DND-41 (cell line): ENCODE measurements around the gene C11orf21.

Experiments used
- ATAC-seq: fragments of 200-7000 bp; cut with Tn5 transposase; 3 replicates; pipeline ENCODE4 v1.9.1; 2021; ENCODE audit warnings: low read depth; ENCODE audit not compliant: insufficient read depth
- DNase-seq: peaks from one replicate; pipeline ENCODE4 v3.0.0-alpha.2; 2020
- H2AFZ ChIP-seq: 2 replicates; pipeline ENCODE4 v1.6.0; 2012; ENCODE audit warnings: low read depth, low read length
- H3K27ac ChIP-seq: 2 replicates; pipeline ENCODE4 v1.5.1; 2012; ENCODE audit warnings: low read length, inconsistent platforms
- H3K27me3 ChIP-seq: fragments of 200-600 bp; sonication (generic); 2 replicates; pipeline ENCODE4 v1.6.0; 2012; ENCODE audit warnings: low read length, mild to moderate bottlenecking, inconsistent platforms; ENCODE audit not compliant: insufficient read depth, poor library complexity
- H3K36me3 ChIP-seq: 2 replicates; pipeline ENCODE4 v1.5.1; 2012; ENCODE audit warnings: low read length, inconsistent platforms; ENCODE audit not compliant: insufficient read depth
- H3K4me1 ChIP-seq: 2 replicates; pipeline ENCODE4 v1.5.1; 2012; ENCODE audit warnings: mild to moderate bottlenecking, low read length; ENCODE audit not compliant: insufficient read depth
- H3K4me2 ChIP-seq: 2 replicates; pipeline ENCODE4 v1.6.0; 2012; ENCODE audit warnings: mild to moderate bottlenecking, moderate library complexity, low read length, inconsistent platforms; ENCODE audit not compliant: insufficient read depth
- H3K4me3 ChIP-seq, 2 experiments: fragments of 200-600 bp in 1 of 2; shearing (Covaris generic) in 1 of 2; 2 replicates each; pipeline ENCODE4 v1.5.1; 2012 to 2016; ENCODE audit warnings: inconsistent platforms in 2 of 2, low read length in 2 of 2, mild to moderate bottlenecking in 2 of 2, low read depth in 1 of 2, moderate library complexity in 1 of 2
- H3K79me2 ChIP-seq: 2 replicates; pipeline ENCODE4 v1.6.0; 2012; ENCODE audit warnings: low read length, inconsistent platforms; ENCODE audit not compliant: insufficient read depth
- H3K9ac ChIP-seq: 2 replicates; pipeline ENCODE4 v1.6.0; 2012; ENCODE audit warnings: low read depth, mild to moderate bottlenecking, inconsistent platforms, low read length, moderate library complexity
- H3K9me3 ChIP-seq: 2 replicates; pipeline ENCODE4 v1.5.1; 2012; ENCODE audit warnings: low read length, moderate library complexity, mild to moderate bottlenecking, inconsistent platforms; ENCODE audit not compliant: insufficient read depth, severe bottlenecking
- H4K20me1 ChIP-seq: 2 replicates; pipeline ENCODE4 v1.6.0; 2012; ENCODE audit warnings: low read length; ENCODE audit not compliant: insufficient read depth
- EZH2 ChIP-seq: IDR thresholded peaks from 3 replicates; pipeline ENCODE4 v1.6.1; 2012; ENCODE audit warnings: borderline replicate concordance, low read depth, mild to moderate bottlenecking, moderate library complexity, low read length, inconsistent platforms; ENCODE audit not compliant: severe bottlenecking
- TF ChIP-seq, protein P1 (sequence below): IDR thresholded peaks from 2 replicates; pipeline ENCODE4 v1.5.1; 2012; ENCODE audit warnings: borderline replicate concordance, low read length, moderate library complexity, mild to moderate bottlenecking; ENCODE audit not compliant: poor library complexity, severe bottlenecking; ENCODE audit errors: extremely low read depth

C11orf21 gene

GRCh38 chr11:2314136-2314524 lies 12.4 kb upstream of the C11orf21 start:
- Histone ChIP-seq H3K4me1 (no peaks in the 10 kb centered on the region), H3K4me3 (no peak overlapping the region), H3K4me2 (no peak overlapping the region), H3K9ac (no peak overlapping the region), H3K79me2 (no peaks in the 10 kb centered on the region), H4K20me1 (no peaks in the 10 kb centered on the region), H3K36me3 (no peaks in the 10 kb centered on the region), H2AFZ (no peak overlapping the region), H3K27ac (no peak overlapping the region), H3K27me3 (no peaks in the 10 kb centered on the region), H3K9me3 (no peaks in the 10 kb centered on the region)
- TF ChIP-seq EZH2, result no peak
- TF ChIP-seq, protein P1, sequence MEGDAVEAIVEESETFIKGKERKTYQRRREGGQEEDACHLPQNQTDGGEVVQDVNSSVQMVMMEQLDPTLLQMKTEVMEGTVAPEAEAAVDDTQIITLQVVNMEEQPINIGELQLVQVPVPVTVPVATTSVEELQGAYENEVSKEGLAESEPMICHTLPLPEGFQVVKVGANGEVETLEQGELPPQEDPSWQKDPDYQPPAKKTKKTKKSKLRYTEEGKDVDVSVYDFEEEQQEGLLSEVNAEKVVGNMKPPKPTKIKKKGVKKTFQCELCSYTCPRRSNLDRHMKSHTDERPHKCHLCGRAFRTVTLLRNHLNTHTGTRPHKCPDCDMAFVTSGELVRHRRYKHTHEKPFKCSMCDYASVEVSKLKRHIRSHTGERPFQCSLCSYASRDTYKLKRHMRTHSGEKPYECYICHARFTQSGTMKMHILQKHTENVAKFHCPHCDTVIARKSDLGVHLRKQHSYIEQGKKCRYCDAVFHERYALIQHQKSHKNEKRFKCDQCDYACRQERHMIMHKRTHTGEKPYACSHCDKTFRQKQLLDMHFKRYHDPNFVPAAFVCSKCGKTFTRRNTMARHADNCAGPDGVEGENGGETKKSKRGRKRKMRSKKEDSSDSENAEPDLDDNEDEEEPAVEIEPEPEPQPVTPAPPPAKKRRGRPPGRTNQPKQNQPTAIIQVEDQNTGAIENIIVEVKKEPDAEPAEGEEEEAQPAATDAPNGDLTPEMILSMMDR, result no peak
- DNase-seq (no peak), ATAC-seq (no peak)

GRCh38 chr11:2313051-2313951 lies 11.6 kb upstream of the C11orf21 start:
- H3K4me2 ChIP-seq, result no peak overlapping the region
- no peak overlapping the region for H3K9ac ChIP-seq

GRCh38 chr11:2312232-2313042 lies 10.7 kb upstream of the C11orf21 start:
- TF ChIP-seq, protein P1, result peak; percentile 19
- TF ChIP-seq EZH2, result no peak
- H3K4me3 ChIP-seq, result no peak overlapping the region
- no peaks in the 10 kb centered on the region for H3K36me3 ChIP-seq
- no peak overlapping the region for H3K27ac ChIP-seq
- ATAC-seq (no peak), DNase-seq (no peak)
- H2AFZ ChIP-seq, result no peak overlapping the region
- no peak overlapping the region for H3K4me2 ChIP-seq
- H3K9ac ChIP-seq, result no peak overlapping the region
- H3K9me3 ChIP-seq, result no peaks in the 10 kb centered on the region
- H3K79me2 ChIP-seq, result no peaks in the 10 kb centered on the region
- no peaks in the 10 kb centered on the region for H3K27me3 ChIP-seq
- no peaks in the 10 kb centered on the region for H3K4me1 ChIP-seq
- no peaks in the 10 kb centered on the region for H4K20me1 ChIP-seq

More at GRCh38 chr11:2313051-2313951, 11.6 kb upstream of the C11orf21 start:
- H3K4me3 ChIP-seq, result no peak overlapping the region
- no peak for ATAC-seq
- no peaks in the 10 kb centered on the region for H3K9me3 ChIP-seq
- no peaks in the 10 kb centered on the region for H3K79me2 ChIP-seq
- H3K36me3 ChIP-seq, result no peaks in the 10 kb centered on the region
- no peaks in the 10 kb centered on the region for H4K20me1 ChIP-seq
- H3K4me1 ChIP-seq, result no peaks in the 10 kb centered on the region
- TF ChIP-seq, protein P1, result no peak
- TF ChIP-seq EZH2, result no peak
- no peak for DNase-seq
- no peak overlapping the region for H2AFZ ChIP-seq
- H3K27me3 ChIP-seq, result no peaks in the 10 kb centered on the region
- H3K27ac ChIP-seq, result no peak overlapping the region
